NCI-H128 (cell line): Measurements from ENCODE around the gene ENPP1.
A peak's percentile ranks its signal among the peaks of the same experiment; 100 is the strongest.
"Not testable (repeated sequence)": the region's sequence is repeated elsewhere in the genome, so short reads cannot be mapped to it uniquely, and the experiment has no call there.

Experiments used
- DNase-seq: peaks from one replicate; lab custom pipeline; 2025; ENCODE audit not compliant: unreplicated experiment; lab: John Stamatoyannopoulos, UW

ENPP1 gene

GRCh38 chr6:131867744-131868143, 59.9 kb downstream of the ENPP1 start:
- DNase-seq, result no peak

GRCh38 chr6:131868836-131869235, 61.0 kb downstream of the ENPP1 start:
- DNase-seq, result no peak

GRCh38 chr6:131875647-131876046, 67.8 kb downstream of the ENPP1 start:
- DNase-seq, result no peak

- DNase-seq, result no peak
These were observed 68.7 kb downstream of the ENPP1 start for GRCh38 chr6:131876545-131876944.

- DNase-seq, result no peak
These were observed 70.4 kb downstream of the ENPP1 start for GRCh38 chr6:131877999-131878789.

GRCh38 chr6:131883016-131883415, 75.2 kb downstream of the ENPP1 start:
- DNase-seq, result no peak

GRCh38 chr6:131885237-131885636, 77.4 kb downstream of the ENPP1 start:
- no peak for DNase-seq

GRCh38 chr6:131886517-131886916, 78.7 kb downstream of the ENPP1 start:
- DNase-seq, result no peak

GRCh38 chr6:131890091-131890490, 82.3 kb downstream of the ENPP1 start:
- no peak for DNase-seq

- no peak for DNase-seq
These were observed 85.4 kb downstream of the ENPP1 start for GRCh38 chr6:131893198-131893597.

GRCh38 chr6:131894493-131895424, 86.9 kb downstream of the ENPP1 start:
- DNase-seq, result no peak

GRCh38 chr6:131897050-131897435, 89.2 kb downstream of the ENPP1 start:
- DNase-seq, result no peak

GRCh38 chr6:131897621-131898020, 89.8 kb downstream of the ENPP1 start:
- no peak for DNase-seq

GRCh38 chr6:131898718-131899117, 90.9 kb downstream of the ENPP1 start:
- no peak for DNase-seq

GRCh38 chr6:131900231-131900630, 92.4 kb downstream of the ENPP1 start:
- no peak for DNase-seq

GRCh38 chr6:131901326-131901873, 93.6 kb downstream of the ENPP1 start:
- DNase-seq, result not testable (repeated sequence)

GRCh38 chr6:131903734-131904133, 95.9 kb downstream of the ENPP1 start:
- not testable (repeated sequence) for DNase-seq

- DNase-seq, result not testable (repeated sequence)
These were observed 101.0 kb downstream of the ENPP1 start for GRCh38 chr6:131908787-131909186.

GRCh38 chr6:131909408-131910218, 101.8 kb downstream of the ENPP1 start:
- DNase-seq, result peak; percentile 43

- no peak for DNase-seq
These were observed 102.4 kb downstream of the ENPP1 start for GRCh38 chr6:131910219-131910589.

- no peak for DNase-seq
These were observed 103.1 kb downstream of the ENPP1 start for GRCh38 chr6:131910956-131911355.
